HPDE6-E6E7 (cell line): ENCODE measurements around the gene BEST3.
"Not testable (repeated sequence)": the region's sequence is repeated elsewhere in the genome, so short reads cannot be mapped to it uniquely, and the experiment has no call there.

ENCODE experiments used
- DNase-seq: peaks from one replicate; pipeline ENCODE4 v3.0.0; 2011; ENCODE audit warnings: missing footprints; ENCODE audit errors: extremely low spot score

BEST3 gene

GRCh38 chr12:69688021-69688420 is 11.1 kb downstream of the BEST3 start:
- no peak for DNase-seq

GRCh38 chr12:69687390-69687789 is 11.7 kb downstream of the BEST3 start:
- no peak for DNase-seq

- no peak for DNase-seq
These were observed 12.4 kb downstream of the BEST3 start for GRCh38 chr12:69686731-69687130.

- DNase-seq, result peak; percentile 54
These were observed 13.3 kb downstream of the BEST3 start for GRCh38 chr12:69685810-69686209.

GRCh38 chr12:69684466-69684865 is 14.6 kb downstream of the BEST3 start:
- no peak for DNase-seq

- DNase-seq, result no peak
These were observed 16.9 kb downstream of the BEST3 start for GRCh38 chr12:69682110-69682755.

- no peak for DNase-seq
These were observed 20.0 kb downstream of the BEST3 start for GRCh38 chr12:69679119-69679518.

- no peak for DNase-seq
These were observed 22.7 kb downstream of the BEST3 start for GRCh38 chr12:69676257-69677012.

- DNase-seq, result no peak
These were observed 26.9 kb downstream of the BEST3 start for GRCh38 chr12:69672195-69672594.

GRCh38 chr12:69671597-69671996 is 27.5 kb downstream of the BEST3 start:
- no peak for DNase-seq

GRCh38 chr12:69666798-69667197 is 32.3 kb downstream of the BEST3 start:
- DNase-seq, result no peak

GRCh38 chr12:69664930-69665377 is 34.1 kb downstream of the BEST3 start:
- DNase-seq, result not testable (repeated sequence)

GRCh38 chr12:69663726-69664125 is 35.4 kb downstream of the BEST3 start:
- no peak for DNase-seq

GRCh38 chr12:69662764-69663163 is 36.3 kb downstream of the BEST3 start:
- no peak for DNase-seq

- no peak for DNase-seq
These were observed 37.7 kb downstream of the BEST3 start for GRCh38 chr12:69661386-69661785.

- DNase-seq, result no peak
These were observed 38.8 kb downstream of the BEST3 start for GRCh38 chr12:69660164-69660863.

GRCh38 chr12:69658203-69658602 is 40.9 kb downstream of the BEST3 start:
- peak; percentile 22 for DNase-seq

- DNase-seq, result no peak
These were observed 41.5 kb downstream of the BEST3 start for GRCh38 chr12:69657376-69658137.

- DNase-seq, result peak; percentile 48
These were observed 43.3 kb downstream of the BEST3 start for GRCh38 chr12:69655616-69656340.

GRCh38 chr12:69653703-69654102 is 45.4 kb downstream of the BEST3 start:
- DNase-seq, result no peak

GRCh38 chr12:69651922-69652321 is 47.2 kb downstream of the BEST3 start:
- DNase-seq, result no peak
